LNCaP clone FGC (cell line): ENCODE measurements around the gene SMAD3.

Source experiments
- DNase-seq: peaks from one replicate; pipeline ENCODE4 v3.0.0-alpha.2; 2011; ENCODE audit warnings: low read depth
- H3K4me3 ChIP-seq: 2 replicates; pipeline ENCODE4 v1.5.1; 2011; ENCODE audit warnings: mild to moderate bottlenecking, low read depth, low read length, control low read depth
- CTCF ChIP-seq: IDR thresholded peaks from 2 replicates; pipeline ENCODE4 v1.5.1; 2012; ENCODE audit warnings: mild to moderate bottlenecking; ENCODE audit not compliant: control insufficient read depth, insufficient read depth; ENCODE audit errors: extremely low read depth

The SMAD3 gene

DNA sequence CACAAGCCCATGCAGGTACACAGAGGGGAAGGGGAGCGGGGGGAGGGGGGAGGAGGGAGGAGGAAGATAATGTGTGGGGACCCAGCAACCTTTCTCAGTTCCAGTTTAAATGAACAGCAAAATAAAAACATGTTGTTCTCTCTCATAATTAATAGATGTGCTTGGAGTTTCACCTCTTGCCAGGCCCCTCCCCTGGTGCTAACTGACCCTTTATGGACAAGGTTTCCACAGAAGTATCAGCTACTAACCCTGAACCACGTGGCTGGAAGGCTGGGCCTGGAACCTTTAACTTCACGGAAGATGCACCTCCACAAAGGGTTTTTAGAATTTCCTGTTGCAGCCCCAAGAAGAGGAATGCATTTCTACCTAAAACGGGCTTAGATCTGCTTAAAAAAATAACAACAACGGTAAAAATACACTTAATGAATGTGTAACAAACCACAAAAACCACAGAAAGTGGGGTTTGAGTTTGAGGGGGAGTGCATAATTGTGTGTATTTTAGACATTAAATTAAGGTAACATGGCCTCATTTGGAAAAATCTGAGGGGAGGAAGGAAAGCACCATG, 14.8 kb upstream of the SMAD3 start:
- no peak for TF ChIP-seq CTCF

DNA sequence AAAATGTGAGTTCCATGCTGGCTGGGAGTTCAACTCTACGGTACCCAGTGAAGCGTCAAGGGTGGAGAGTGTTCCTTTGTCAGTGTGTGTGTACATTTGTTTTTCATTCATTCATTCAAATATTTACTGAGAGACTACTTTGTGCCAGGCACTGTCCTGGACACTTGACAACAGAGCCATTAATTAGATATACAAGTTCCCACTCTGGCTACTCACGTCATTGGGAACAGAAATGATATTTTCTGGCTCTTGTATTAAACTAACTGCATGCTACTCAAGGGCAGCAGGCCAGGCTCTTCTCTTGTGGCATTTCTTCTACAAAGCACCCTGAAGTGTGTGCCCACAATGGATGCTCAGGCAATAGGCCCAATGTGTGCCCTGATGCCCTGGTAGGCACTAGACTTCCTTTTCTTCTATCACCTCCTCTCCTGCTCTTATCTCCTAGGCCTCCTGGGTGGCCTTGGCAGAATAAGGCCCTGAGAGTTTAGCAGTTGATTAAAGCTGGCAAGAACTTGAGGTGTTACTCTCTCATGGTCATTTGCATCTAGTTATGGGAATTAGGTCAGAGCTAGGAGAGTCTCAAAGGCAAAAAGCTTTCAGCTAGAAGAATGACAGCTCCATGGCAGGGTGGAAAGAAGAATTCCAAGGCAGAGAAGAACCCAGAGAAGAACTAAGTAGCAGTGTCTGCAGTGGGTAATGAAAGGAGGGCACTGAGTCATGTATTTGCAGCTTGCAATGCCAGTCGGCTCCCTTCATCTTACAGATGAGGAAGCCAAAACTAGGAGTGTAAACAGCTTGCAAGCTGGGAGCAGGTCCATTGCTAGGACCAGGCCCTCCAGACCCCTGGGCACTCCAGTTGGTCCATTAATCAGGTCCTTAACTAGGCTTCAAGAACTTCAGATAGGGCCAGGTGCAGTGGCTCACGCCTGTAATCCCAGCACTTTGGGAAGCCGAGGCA, 14.0 kb upstream of the SMAD3 start:
- no peak for TF ChIP-seq CTCF
- H3K4me3 ChIP-seq, result no peak overlapping the region
- no peak for DNase-seq

More for the DNA sequence above, 14.8 kb upstream of the SMAD3 start:
- DNase-seq, result no peak
- no peak overlapping the region for H3K4me3 ChIP-seq

DNA sequence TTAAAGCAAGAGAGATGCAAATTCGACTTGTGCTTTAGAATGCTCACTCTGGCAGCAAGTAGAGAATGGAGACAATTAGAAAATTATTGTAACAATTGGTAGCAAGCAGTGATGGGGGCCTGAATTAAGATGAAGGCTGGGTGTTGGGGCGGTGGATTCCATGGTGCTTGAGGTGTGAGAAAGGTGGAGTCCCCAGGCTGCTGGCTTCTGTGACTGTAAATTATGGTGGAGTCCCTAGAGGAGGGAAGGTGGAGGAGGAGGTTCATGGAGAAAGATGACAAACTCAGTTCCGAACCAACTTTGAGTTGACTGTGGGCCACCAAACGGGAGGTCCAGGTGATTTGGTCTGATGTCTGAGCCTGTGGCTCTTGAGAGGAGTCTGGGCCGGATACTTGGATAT, 10.7 kb upstream of the SMAD3 start:
- no peak for TF ChIP-seq CTCF
- no peak overlapping the region for H3K4me3 ChIP-seq
- DNase-seq, result no peak

- no peak for DNase-seq
Measured at GRCh38 chr15:67059127-67059553, 6.3 kb upstream of the SMAD3 start.

DNA sequence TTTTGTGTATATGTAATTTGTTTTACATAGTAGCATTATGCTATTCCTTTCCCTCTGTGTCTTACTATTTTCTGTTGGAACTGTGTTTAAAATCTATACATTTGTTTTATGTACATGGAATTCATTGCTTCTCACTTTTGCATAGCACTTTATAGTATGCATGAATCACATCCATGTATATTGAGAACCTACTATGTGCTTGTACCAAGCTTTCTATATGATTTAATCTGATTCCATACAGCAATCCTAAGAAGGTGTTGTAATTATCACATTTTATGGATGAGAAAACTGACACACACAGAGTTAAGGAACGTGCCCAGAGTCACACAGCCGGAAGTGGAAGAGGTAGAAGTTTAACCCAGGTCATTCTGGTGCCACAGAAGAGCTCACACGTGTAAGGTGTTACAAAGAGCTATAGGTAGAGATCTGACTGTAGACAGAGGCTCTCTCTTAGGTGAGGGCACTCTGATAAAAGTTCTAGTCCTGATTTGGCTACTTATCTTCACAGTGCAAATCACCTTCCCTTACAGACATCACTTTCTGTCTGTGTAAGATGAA, 3.5 kb upstream of the SMAD3 start:
- H3K4me3 ChIP-seq, result no peak overlapping the region
- no peak for TF ChIP-seq CTCF
- DNase-seq, result no peak

More at GRCh38 chr15:67059127-67059553, 6.3 kb upstream of the SMAD3 start:
- TF ChIP-seq CTCF, result no peak
- H3K4me3 ChIP-seq, result no peak overlapping the region

DNA sequence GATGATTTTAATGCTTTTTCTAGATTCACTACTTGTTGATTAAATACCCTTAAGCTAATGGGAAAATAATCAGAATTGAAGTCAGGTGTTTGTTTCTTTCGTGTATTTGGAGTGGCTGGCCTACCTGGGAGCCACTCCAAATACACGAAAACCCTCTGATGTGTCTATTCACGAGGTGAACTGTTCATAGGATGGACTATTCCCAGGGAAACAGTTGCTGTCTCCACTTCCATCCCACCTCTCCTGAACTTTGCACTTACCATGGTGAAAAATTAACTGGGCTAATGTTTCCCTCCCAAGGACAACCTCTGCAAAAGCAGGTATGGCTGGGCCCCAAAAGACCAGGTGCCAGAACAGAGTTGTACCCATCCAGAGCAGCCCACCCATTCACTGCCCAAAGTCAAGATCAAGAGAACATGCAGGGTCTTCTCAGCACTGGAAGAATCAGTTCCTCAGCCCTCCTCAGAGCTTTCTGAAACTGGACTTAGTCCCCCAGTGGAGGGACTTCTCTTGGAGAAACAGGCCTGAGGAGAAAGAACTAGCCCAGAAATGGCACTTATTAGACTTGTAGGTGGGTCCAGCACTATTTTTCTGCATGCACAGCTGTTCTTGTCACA, 2.9 kb upstream of the SMAD3 start:
- DNase-seq, result no peak
- TF ChIP-seq CTCF, result no peak
- no peak overlapping the region for H3K4me3 ChIP-seq
